Mucosa of rectum (tissue), 2 donors: ENCODE data around the gene ZBTB32.
A peak's percentile ranks its signal among the peaks of the same experiment; 100 is the strongest.

Source experiments
- H3K27ac ChIP-seq, 2 donors: one replicate each; pipeline ENCODE4 v1.7.0; 2013; ENCODE audit warnings: inconsistent platforms in 2 of 2, low read depth in 2 of 2, low read length in 2 of 2
- H3K27me3 ChIP-seq, 2 donors: one replicate each; pipeline ENCODE4 v1.7.0; 2013; ENCODE audit warnings: low read length in 2 of 2; ENCODE audit not compliant: control insufficient read depth in 2 of 2, insufficient read depth in 2 of 2
- H3K36me3 ChIP-seq, 2 donors: one replicate each; pipeline ENCODE4 v1.7.0; 2013; ENCODE audit warnings: low read length in 2 of 2; ENCODE audit not compliant: control insufficient read depth in 2 of 2, insufficient read depth in 2 of 2
- H3K4me1 ChIP-seq, 2 donors: one replicate each; pipeline ENCODE4 v1.7.0; 2013; ENCODE audit warnings: low read length in 2 of 2, mild to moderate bottlenecking in 1 of 2; ENCODE audit not compliant: control insufficient read depth in 2 of 2, insufficient read depth in 2 of 2
- H3K4me3 ChIP-seq, 2 donors: one replicate each; pipeline ENCODE4 v1.7.0; 2013; ENCODE audit warnings: low read length in 2 of 2
- H3K9ac ChIP-seq, 2 donors: one replicate each; pipeline ENCODE4 v1.7.0; 2013; ENCODE audit warnings: low read length in 2 of 2, low read depth in 1 of 2, mild to moderate bottlenecking in 1 of 2
- H3K9me3 ChIP-seq, 2 donors: one replicate each; pipeline ENCODE4 v1.7.0; 2013; ENCODE audit warnings: low read length in 2 of 2; ENCODE audit not compliant: control insufficient read depth in 2 of 2
- donor health status: healthy.
- donor health status: Normal muscosa, but diverticular disease.

The ZBTB32 gene

DNA sequence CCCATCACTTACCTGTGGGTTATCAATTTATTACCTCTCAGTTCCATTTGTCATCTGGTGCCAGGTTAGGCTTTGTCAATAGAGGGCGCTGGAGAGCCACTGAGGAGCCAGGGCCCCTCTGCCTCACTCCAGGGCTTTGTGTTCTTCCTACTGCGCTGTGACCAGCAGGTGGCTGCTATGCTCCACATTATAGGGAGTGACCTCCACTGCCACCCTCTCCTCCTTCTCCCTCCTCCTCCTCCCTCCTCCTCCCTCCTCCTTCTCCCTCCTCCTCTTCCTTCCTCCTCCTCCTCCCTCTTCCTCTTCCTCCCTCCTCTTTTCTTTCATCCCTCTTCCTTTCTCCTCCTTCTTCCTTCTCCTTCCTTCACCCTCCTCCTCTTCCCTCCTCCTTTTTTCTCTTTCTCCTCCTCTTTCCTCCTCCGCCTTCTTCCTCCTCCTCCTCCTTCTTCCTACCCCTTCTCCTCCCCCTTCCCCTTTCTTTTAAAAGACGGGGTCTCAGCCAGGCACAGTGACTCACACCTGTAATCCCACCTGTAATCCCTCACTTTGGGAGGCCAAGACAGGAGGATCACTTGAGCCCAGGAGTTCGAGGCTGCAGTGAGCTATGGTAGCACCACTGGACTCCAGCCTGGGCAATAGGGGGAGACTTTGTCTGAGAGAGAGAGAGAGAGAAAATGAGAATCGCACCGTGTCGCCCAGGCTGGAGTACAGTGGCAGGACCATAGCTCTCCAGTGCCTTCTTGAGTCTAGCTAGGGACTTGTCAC lies 10.3 kb upstream of the ZBTB32 start:
- Histone ChIP-seq H3K4me3 (no peak overlapping the region), H3K36me3 (no peaks in the 10 kb centered on the region), H3K27me3 (no peaks in the 10 kb centered on the region), H3K9ac (no peak overlapping the region), H3K4me1 (no peaks in the 10 kb centered on the region), H3K27ac (no peak overlapping the region), H3K9me3 (no peaks in the 10 kb centered on the region)

DNA sequence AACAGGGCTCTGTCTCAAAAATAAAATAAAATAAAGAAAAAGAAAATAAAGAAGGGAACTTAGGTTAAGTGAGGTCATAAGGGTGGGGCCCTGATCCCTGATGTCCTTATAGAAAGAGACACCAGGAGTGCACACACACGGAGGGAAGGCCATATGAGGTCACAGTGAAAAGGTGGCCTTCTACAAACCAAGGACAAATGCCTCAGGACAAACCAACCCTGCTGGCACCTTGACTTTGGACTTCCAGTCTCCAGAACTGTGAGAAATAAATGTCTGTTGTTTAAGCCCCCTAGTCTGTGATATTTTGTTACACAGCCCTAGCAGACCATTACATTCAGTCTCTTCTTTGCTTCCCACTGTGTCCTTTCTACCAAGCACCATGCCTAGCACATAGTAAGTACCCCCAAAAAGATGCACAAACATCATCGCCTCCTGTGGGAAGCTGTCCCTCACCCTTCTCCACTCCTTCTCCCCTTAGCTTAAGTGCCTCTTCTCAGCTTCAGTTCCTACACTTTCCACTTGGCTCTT lies 8.4 kb upstream of the ZBTB32 start:
- no peaks in the 10 kb centered on the region for H3K36me3 ChIP-seq
- H3K27ac ChIP-seq, result no peak overlapping the region
- no peaks in the 10 kb centered on the region for H3K27me3 ChIP-seq
- H3K4me1 ChIP-seq, result no peaks in the 10 kb centered on the region
- H3K9me3 ChIP-seq, result no peaks in the 10 kb centered on the region
- no peak overlapping the region for H3K4me3 ChIP-seq
- H3K9ac ChIP-seq, result no peak overlapping the region

DNA sequence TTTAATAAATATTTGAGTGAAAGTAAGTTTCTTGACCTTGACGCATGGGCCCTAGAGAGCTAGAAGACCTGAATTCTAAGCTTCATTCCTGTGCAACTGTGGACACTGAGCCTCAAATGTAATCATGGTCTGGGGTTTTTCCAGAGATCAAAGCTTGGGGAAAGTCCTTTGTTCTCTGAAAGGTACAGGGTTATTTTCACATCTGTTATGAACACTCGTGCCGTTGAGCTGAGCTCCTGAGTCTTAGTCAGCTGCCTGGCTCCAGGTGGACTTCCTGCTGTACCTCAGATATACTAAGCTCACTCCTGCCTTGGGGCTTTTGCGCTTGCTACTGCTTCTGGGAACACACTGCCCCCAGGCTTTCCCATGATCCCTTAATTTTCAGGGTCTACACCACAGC lies 7.5 kb upstream of the ZBTB32 start:
- no peak overlapping the region for H3K9ac ChIP-seq
- no peaks in the 10 kb centered on the region for H3K9me3 ChIP-seq
- no peaks in the 10 kb centered on the region for H3K36me3 ChIP-seq
- no peak overlapping the region for H3K4me3 ChIP-seq
- H3K4me1 ChIP-seq, result no peaks in the 10 kb centered on the region
- H3K27ac ChIP-seq, result no peak overlapping the region
- H3K27me3 ChIP-seq, result no peaks in the 10 kb centered on the region

DNA sequence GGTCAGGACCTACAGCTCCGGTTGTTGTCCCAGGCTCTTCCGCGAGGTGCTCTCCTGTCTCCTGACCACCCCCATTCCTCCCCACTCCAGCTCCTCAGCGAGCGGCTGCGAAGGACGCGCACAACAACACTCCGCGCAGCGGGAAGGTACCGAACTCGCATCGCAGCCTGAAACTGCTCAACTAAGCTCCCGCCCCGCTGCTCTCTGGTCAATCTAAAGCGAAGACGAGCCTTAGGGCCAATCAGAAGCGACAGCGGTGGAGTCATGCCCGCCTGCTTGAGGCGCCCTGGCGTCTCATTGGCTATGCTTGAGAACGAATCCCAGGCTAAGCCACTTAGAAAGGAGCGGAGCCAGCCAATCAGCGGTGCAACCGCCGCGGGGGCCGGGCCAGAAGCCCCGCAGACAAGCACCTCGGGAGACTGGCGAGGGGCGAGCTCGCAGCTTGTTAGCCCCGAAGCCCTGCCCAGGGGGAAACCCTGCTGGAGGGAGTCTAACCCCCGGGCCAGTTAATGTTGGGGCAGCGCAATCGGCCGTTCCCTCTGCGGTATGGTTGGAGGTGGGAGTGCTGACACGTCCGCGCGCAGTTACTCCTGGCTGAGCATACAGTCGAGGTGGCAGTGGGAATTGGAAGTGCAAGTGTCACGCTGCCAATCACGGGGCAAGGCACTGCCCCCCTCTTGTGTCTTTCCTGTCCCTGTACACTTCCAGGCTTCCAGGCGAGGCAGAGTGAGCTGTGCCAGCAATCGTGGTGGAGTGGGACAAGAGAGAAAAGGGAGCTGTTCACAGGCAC lies 1.9 kb upstream of the ZBTB32 start:
- Histone ChIP-seq H3K4me3 (peak overlapping the region; percentile 81 to 86), H3K9ac (peak overlapping the region; percentile 69 to 72), H3K4me1 (peaks cover 4 to 5% of the 10 kb centered on the region in 2 donors), H3K27me3 (peaks cover 0 to 2% of the 10 kb centered on the region in 2 donors), H3K27ac (peak overlapping the region in 1 of 2 donors; percentile 43), H3K36me3 (no peaks in the 10 kb centered on the region), H3K9me3 (no peaks in the 10 kb centered on the region)

DNA sequence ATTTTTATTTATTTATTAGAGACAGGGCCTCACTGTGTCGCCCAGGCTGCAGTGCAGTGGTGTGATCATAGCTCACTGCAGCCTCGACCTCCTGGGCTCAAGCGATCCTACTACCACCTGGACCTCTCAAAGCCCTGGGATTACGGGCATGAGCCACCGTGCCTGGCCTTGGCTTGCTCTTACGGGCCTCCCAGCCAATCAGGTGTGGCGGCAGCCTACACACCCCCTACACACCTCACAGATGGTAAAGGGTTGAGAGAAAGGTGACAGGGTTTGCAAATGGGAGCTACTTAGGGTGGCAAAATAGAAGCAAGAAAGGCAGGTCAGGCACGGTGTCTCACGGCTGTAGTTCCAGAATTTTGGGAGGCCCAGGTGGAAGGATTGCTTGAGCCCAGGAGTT lies 1.0 kb upstream of the ZBTB32 start:
- no peaks in the 10 kb centered on the region for H3K9me3 ChIP-seq
- H3K4me1 ChIP-seq, result peaks cover 4 to 5% of the 10 kb centered on the region in 2 donors
- no peaks in the 10 kb centered on the region for H3K36me3 ChIP-seq
- H3K9ac ChIP-seq, result no peak overlapping the region
- peaks cover 0 to 2% of the 10 kb centered on the region in 2 donors for H3K27me3 ChIP-seq
- no peak overlapping the region for H3K4me3 ChIP-seq
- H3K27ac ChIP-seq, result no peak overlapping the region

DNA sequence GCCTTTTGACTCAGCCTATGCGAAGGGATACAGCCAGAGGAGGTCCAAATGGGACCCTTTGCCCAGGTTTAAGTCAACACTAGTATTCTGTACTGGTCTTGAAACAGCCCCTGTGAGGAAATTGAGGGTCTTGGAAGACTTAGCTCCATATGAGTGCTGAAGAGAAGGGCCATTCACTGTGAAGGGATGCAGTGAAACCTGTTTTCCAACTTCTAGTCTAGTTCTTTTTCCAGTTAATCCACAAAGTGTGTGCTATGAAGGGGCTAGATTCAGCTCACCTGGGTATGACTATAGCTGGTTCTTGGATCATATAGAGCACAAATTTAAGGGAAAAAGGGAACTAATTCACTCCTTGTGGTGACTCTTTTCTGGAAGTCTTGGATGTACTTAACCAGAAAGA lies 4.0 kb downstream of the ZBTB32 start:
- H3K4me3 ChIP-seq, result no peak overlapping the region
- no peak overlapping the region for H3K9ac ChIP-seq
- H3K27ac ChIP-seq, result no peak overlapping the region
- H3K36me3 ChIP-seq, result no peaks in the 10 kb centered on the region
- peaks cover 0 to 2% of the 10 kb centered on the region in 2 donors for H3K27me3 ChIP-seq
- no peaks in the 10 kb centered on the region for H3K4me1 ChIP-seq
- no peaks in the 10 kb centered on the region for H3K9me3 ChIP-seq

DNA sequence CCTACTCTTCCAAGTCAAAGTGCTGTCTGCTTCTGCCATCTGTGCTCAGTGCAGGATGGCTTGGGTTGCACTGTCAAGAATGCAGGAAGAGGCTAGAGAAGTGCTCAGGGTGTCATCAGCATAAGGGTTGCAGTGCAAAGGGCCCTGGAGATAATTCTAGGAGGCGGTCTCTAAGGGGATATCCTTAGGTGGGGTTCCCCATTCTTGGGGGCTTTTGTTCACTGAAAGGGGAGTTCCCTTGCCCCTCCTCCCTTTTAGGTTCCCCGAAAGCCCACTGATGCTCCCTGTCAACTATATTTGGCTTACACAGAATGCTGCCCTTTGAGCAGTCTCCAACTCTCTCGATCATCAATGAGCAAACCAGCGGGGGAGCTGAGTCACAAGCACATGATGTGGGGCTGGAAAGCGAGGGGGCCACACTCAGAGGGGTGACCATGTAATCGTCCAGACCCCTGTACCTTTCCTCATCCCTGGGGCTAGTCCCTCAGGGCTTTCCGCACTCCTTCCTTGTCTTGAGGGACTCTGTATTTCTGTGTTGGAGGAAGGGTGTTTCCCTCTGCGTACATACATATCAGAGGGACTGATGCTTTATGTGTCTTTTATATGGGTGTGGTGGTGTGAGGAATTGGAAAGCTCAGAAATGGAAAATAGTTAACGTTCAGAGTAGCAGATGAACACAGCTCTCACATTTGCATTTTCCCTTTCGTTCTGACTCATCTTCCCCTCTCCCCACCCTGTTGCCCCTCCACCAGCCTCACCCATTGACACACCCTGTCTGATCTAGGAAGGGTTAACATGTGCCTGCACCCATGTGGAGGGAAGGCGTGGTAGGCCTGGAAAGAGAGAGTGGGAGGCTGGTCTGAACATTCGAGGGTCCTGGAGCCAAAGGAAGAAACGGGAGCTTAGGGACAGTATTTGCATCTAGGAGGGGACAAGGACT lies 6.7 kb downstream of the ZBTB32 start:
- Histone ChIP-seq H3K4me3 (no peak overlapping the region), H3K9me3 (no peaks in the 10 kb centered on the region), H3K36me3 (no peaks in the 10 kb centered on the region), H3K9ac (no peak overlapping the region), H3K4me1 (peaks cover 9 to 12% of the 10 kb centered on the region in 2 donors), H3K27ac (peak overlapping the region in 1 of 2 donors; percentile 24), H3K27me3 (no peaks in the 10 kb centered on the region)

DNA sequence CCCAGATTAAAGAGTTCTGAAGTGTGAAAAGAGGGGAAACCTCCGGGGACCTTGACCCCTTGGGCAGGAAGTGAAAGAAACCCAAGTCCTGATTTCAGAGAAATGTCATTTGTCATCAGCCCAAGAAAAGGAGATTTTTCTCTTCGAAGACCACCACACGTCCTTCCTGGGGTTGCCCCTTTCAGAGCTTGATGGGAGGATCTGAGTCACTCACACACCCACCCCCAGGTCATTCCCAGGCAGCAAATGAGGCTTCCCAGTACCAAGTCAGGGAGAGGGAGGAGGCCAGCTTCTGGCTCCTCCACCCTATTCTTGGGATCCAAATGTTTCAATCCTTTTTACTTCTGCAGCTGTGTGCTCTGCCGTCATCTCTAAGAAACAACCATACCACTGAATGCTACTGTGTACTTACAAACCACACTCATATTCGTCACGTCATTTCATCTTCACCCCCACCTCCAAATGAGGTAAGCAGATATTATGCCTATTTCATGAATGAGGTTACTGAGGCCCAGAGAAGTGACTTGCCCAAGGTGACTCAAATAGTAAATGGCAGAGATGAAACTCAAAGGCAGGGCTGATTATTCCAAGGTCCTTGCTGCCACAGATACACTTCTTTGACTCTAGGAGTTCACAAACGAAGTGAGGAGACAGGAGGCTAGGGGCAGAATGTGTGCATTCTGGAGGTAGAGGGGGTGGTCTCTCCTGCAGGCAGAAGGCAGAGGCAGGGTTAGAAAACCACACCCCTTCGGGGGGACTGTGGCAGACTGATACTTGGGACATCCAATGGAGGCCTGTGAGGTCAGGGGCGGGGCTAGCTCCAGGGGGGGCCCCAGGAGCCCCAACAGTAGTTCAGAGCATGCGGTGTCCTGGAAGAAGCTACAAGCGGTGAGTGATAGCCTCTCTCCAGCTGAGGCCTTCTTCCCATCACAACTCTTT lies 8.5 kb downstream of the ZBTB32 start:
- H3K4me1 ChIP-seq, result peaks cover 12 to 20% of the 10 kb centered on the region in 2 donors
- H3K9me3 ChIP-seq, result no peaks in the 10 kb centered on the region
- peak overlapping the region in 1 of 2 donors; percentile 29 for H3K4me3 ChIP-seq
- peak overlapping the region in 1 of 2 donors; percentile 18 for H3K27ac ChIP-seq
- H3K36me3 ChIP-seq, result no peaks in the 10 kb centered on the region
- no peak overlapping the region for H3K9ac ChIP-seq
- H3K27me3 ChIP-seq, result no peaks in the 10 kb centered on the region

DNA sequence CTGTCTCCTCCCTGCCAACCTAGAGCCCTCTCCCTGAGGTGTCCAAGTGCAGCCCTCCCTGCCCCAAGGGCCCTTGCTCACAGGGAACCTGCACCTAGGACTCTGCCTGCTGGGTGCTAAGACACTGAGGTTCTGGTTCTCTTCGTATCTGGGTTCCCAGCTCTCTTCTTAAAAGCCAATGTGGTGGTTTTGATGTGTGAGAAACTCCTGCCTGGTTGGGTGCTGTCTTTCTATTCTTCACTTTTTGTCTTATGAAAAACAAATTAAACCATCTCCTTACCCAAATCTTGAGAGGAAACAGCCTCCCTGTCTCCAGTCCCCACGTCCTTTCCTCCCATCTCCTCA lies 9.1 kb downstream of the ZBTB32 start:
- peak overlapping the region in 1 of 2 donors; percentile 18 for H3K27ac ChIP-seq

More for the DNA sequence above, 9.1 kb downstream of the ZBTB32 start:
- Histone ChIP-seq H3K36me3 (no peaks in the 10 kb centered on the region), H3K4me3 (peak overlapping the region in 1 of 2 donors; percentile 33), H3K27me3 (no peaks in the 10 kb centered on the region), H3K9ac (no peak overlapping the region), H3K4me1 (peaks cover 12 to 20% of the 10 kb centered on the region in 2 donors), H3K9me3 (no peaks in the 10 kb centered on the region)
